H9 (cell line): ENCODE results near the gene LPCAT2. TPM values are rescaled to one million over a fixed set of nuclear protein-coding genes. Genes with fewer than 3 reads are reported as not detected.

ENCODE experiments used
- DNase-seq: peaks from one replicate; pipeline ENCODE4 v3.0.0-alpha.2; 2017
- H2AFZ ChIP-seq: one replicate; pipeline ENCODE4 v1.6.1; 2013; ENCODE audit warnings: mild to moderate bottlenecking, low read length, control low read depth, moderate library complexity
- H2AK5ac ChIP-seq: 2 replicates; pipeline ENCODE4 v1.6.1; 2013; ENCODE audit warnings: low read length, control low read depth, mixed read lengths; ENCODE audit not compliant: insufficient read length
- H2BK120ac ChIP-seq: one replicate; pipeline ENCODE4 v1.6.1; 2013; ENCODE audit warnings: low read depth, mild to moderate bottlenecking, low read length, control low read depth, inconsistent platforms; ENCODE audit not compliant: poor library complexity, severe bottlenecking
- H2BK12ac ChIP-seq: 2 replicates; pipeline ENCODE4 v1.6.1; 2013; ENCODE audit warnings: low read length, control low read depth, mixed read lengths, low read depth; ENCODE audit not compliant: insufficient read length
- H2BK15ac ChIP-seq: 2 replicates; pipeline ENCODE4 v1.6.1; 2013; ENCODE audit warnings: low read depth, low read length, control low read depth
- H2BK20ac ChIP-seq: one replicate; pipeline ENCODE4 v1.6.1; 2013; ENCODE audit warnings: low read depth, mild to moderate bottlenecking, low read length, control low read depth, inconsistent platforms; ENCODE audit not compliant: poor library complexity, severe bottlenecking
- H2BK5ac ChIP-seq: 2 replicates; pipeline ENCODE4 v1.6.1; 2013; ENCODE audit warnings: low read length, control low read depth, mixed read lengths; ENCODE audit not compliant: insufficient read length
- H3K14ac ChIP-seq: 2 replicates; pipeline ENCODE4 v1.6.1; 2013; ENCODE audit warnings: low read length, control low read depth; ENCODE audit not compliant: insufficient read depth
- H3K18ac ChIP-seq: 2 replicates; pipeline ENCODE4 v1.6.1; 2013; ENCODE audit warnings: low read depth, mild to moderate bottlenecking, mixed read lengths, low read length, control low read depth; ENCODE audit not compliant: insufficient read length
- H3K23ac ChIP-seq: 2 replicates; pipeline ENCODE4 v1.6.1; 2013; ENCODE audit warnings: low read length, control low read depth, mixed read lengths, low read depth; ENCODE audit not compliant: insufficient read length
- H3K23me2 ChIP-seq: 2 replicates; pipeline ENCODE4 v1.6.1; 2013; ENCODE audit warnings: low read depth, mild to moderate bottlenecking, mixed read lengths, low read length, control low read depth; ENCODE audit not compliant: insufficient read length, poor library complexity, severe bottlenecking
- H3K27ac ChIP-seq: 2 replicates; pipeline ENCODE4 v1.5.1; 2013; ENCODE audit warnings: low read length, control low read depth, mixed read lengths, low read depth; ENCODE audit not compliant: insufficient read length
- H3K27me3 ChIP-seq: 2 replicates; pipeline ENCODE4 v1.6.1; 2013; ENCODE audit warnings: low read length, control low read depth, inconsistent platforms; ENCODE audit not compliant: insufficient read depth
- H3K4ac ChIP-seq: 2 replicates; pipeline ENCODE4 v1.6.1; 2013; ENCODE audit warnings: low read depth, mild to moderate bottlenecking, control low read depth, inconsistent platforms, low read length, moderate library complexity
- H3K4me1 ChIP-seq: 2 replicates; pipeline ENCODE4 v1.6.1; 2013; ENCODE audit warnings: low read length, control low read depth, inconsistent platforms; ENCODE audit not compliant: insufficient read depth
- H3K4me2 ChIP-seq: 2 replicates; pipeline ENCODE4 v1.6.1; 2013; ENCODE audit warnings: low read length, control low read depth, mixed read lengths; ENCODE audit not compliant: insufficient read length, insufficient read depth
- H3K56ac ChIP-seq: 2 replicates; pipeline ENCODE4 v1.6.1; 2013; ENCODE audit warnings: low read depth, mild to moderate bottlenecking, mixed read lengths, low read length, control low read depth; ENCODE audit not compliant: insufficient read length
- H3K79me1 ChIP-seq: 2 replicates; pipeline ENCODE4 v1.6.1; 2013; ENCODE audit warnings: low read depth, mild to moderate bottlenecking, moderate library complexity, low read length, control low read depth, inconsistent platforms; ENCODE audit not compliant: insufficient read depth, poor library complexity, severe bottlenecking
- H3K79me2 ChIP-seq: 2 replicates; pipeline ENCODE4 v1.6.1; 2013; ENCODE audit warnings: low read length, control low read depth, inconsistent platforms; ENCODE audit not compliant: insufficient read depth
- H3K9ac ChIP-seq: 2 replicates; pipeline ENCODE4 v1.6.1; 2013; ENCODE audit warnings: low read length, control low read depth, mixed read lengths; ENCODE audit not compliant: insufficient read length; ENCODE audit errors: extremely low read depth
- H3K9me3 ChIP-seq: one replicate; pipeline ENCODE4 v1.6.1; 2013; ENCODE audit warnings: low read depth, low read length, inconsistent platforms; ENCODE audit not compliant: control insufficient read depth
- H3T11ph ChIP-seq: one replicate; pipeline ENCODE4 v1.6.1; 2013; ENCODE audit warnings: mild to moderate bottlenecking, low read length, control low read depth, inconsistent platforms
- H4K20me1 ChIP-seq: one replicate; pipeline ENCODE4 v1.6.1; 2013; ENCODE audit not compliant: control insufficient read depth, insufficient read length, insufficient read depth
- H4K5ac ChIP-seq: 2 replicates; pipeline ENCODE4 v1.6.1; 2013; ENCODE audit warnings: low read depth, mild to moderate bottlenecking, mixed read lengths, low read length, control low read depth; ENCODE audit not compliant: insufficient read length
- H4K8ac ChIP-seq: replicated peaks from 2 replicates; pipeline ENCODE4 v1.6.1; 2013; ENCODE audit warnings: low read length, control low read depth, mixed read lengths, low read depth; ENCODE audit not compliant: insufficient read length
- H4K91ac ChIP-seq: 2 replicates; pipeline ENCODE4 v1.6.1; 2013; ENCODE audit warnings: low read depth, mild to moderate bottlenecking, moderate library complexity, mixed read lengths, low read length, control low read depth; ENCODE audit not compliant: insufficient read length
- H3K27ac Mint-ChIP-seq, 3 experiments: 2 replicates in 2 of 3; 3 replicates in 1 of 3; pipeline ENCODE4 v1.8.0; 2020 to 2021; ENCODE audit warnings: mixed read lengths in 3 of 3, mild to moderate bottlenecking in 1 of 3, moderate library complexity in 1 of 3
- H3K27me3 Mint-ChIP-seq: 2 replicates; pipeline ENCODE4 v1.8.0; 2021; ENCODE audit warnings: low read depth, mild to moderate bottlenecking, moderate library complexity, mixed read lengths
- H3K36me3 Mint-ChIP-seq, 3 experiments: 2 replicates in 2 of 3; 3 replicates in 1 of 3; pipeline ENCODE4 v1.8.0; 2020 to 2021; ENCODE audit warnings: low read depth in 3 of 3, mixed read lengths in 3 of 3; ENCODE audit not compliant: insufficient read depth in 1 of 3
- H3K4me1 Mint-ChIP-seq, 2 experiments: 2 replicates each; pipeline ENCODE4 v1.8.0; 2020; ENCODE audit warnings: mixed read lengths in 2 of 2
- H3K4me3 Mint-ChIP-seq, 2 experiments: 2 replicates in 1 of 2; 3 replicates in 1 of 2; pipeline ENCODE4 v1.8.0; 2020 to 2021; ENCODE audit warnings: mild to moderate bottlenecking in 2 of 2, mixed read lengths in 2 of 2, moderate library complexity in 1 of 2
- H3K9me3 Mint-ChIP-seq, 2 experiments: 2 replicates in 1 of 2; 3 replicates in 1 of 2; pipeline ENCODE4 v1.8.0; 2020; ENCODE audit warnings: mild to moderate bottlenecking in 2 of 2, mixed read lengths in 2 of 2, moderate library complexity in 1 of 2
- WGBS: extraction: QIAGEN DNeasy Blood & Tissue Kit; methylation state at CpG from one replicate; pipeline ENCODE4 v1.1.7; 2013; ENCODE audit warnings: missing lambda C conversion rate, low lambda C conversion rate, mixed read lengths; ENCODE audit not compliant: insufficient read length; ENCODE audit errors: extremely low coverage; 5-methylcytosine and 5-hydroxymethylcytosine counted together
- total RNA-seq: library from RNA; stranded (reverse); gene quantifications from 2 replicates; pipeline ENCODE4 v1.2.1, GENCODE V29; 2021
- TF ChIP-seq, protein P1 (sequence below): fragments of 200-600 bp; sonication (generic); conservative IDR thresholded peaks from 3 replicates; pipeline ENCODE4 v1.8.0; 2021; ENCODE audit warnings: antibody characterized with exemption, mild to moderate bottlenecking

LPCAT2 gene
- total RNA-seq, 1 experiment from 2014 or later: 2.8 TPM

DNA sequence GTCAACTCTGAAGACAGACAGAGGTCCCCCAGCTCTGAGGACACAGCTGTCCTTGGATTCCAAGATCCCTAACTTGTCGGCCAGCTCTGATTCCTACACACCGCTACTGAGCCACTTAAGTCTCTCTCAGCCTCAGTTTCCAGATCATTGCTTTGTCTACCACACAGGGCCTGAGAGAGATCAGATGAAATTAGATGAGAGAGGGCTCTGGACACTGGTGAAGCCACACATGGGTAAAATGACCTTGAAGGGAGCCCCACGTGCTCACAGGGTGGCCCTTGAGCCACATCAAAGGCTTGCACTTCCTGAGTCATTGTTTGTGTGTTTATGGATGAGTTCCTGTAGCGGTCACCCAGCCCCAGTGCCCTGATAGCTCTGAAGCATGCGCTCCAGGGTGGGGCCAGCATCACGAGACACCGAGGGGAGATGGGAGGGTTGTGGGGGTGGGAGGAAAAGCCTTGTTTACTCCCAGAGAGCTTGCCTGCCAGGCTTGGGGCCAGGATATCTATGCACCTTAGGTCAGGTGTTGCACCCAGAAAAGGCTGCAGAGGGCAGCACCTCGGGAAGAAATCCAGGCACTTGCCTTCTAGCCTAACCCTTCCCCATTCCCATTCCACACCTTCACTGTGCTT, 114.2 kb downstream of the LPCAT2 start:
- Histone ChIP-seq H3K9me3 (no peaks in the 10 kb centered on the region), H4K91ac (no peak overlapping the region), H2AK5ac (no peak overlapping the region), H3T11ph (no peak overlapping the region), H3K18ac (peak overlapping the region; percentile 46), H3K79me1 (no peaks in the 10 kb centered on the region), H3K9ac (no peak overlapping the region), H3K14ac (0 out of 2 replicates have a peak overlapping the region, but pooled peaks have one; percentile 25), H4K8ac (no peak overlapping the region), H3K23me2 (no peaks in the 10 kb centered on the region), H3K79me2 (no peaks in the 10 kb centered on the region), H4K5ac (no peak overlapping the region), H3K23ac (no peak overlapping the region), H3K4ac (no peak overlapping the region), H4K20me1 (no peaks in the 10 kb centered on the region), H3K4me2 (no peak overlapping the region), H2BK12ac (peak overlapping the region; percentile 10), H3K56ac (no peak overlapping the region), H3K27me3 (no peaks in the 10 kb centered on the region), H3K27ac (no peak overlapping the region), H2BK120ac (no peak overlapping the region), H3K4me1 (no peaks in the 10 kb centered on the region), H2BK20ac (no peak overlapping the region), H2BK5ac (no peak overlapping the region), H2AFZ (peak overlapping the region; percentile 18), H2BK15ac (no peak overlapping the region)
- Mint-ChIP-seq H3K4me1 (peaks cover 19% of the 10 kb centered on the region in 2 experiments), H3K4me3 (no peak overlapping the region), H3K27ac (peak overlapping the region in 1 of 3 experiments; percentile 41; a peak in 1 of 7 replicates), H3K27me3 (peaks cover 22% of the 10 kb centered on the region), H3K9me3 (peaks cover 4% of the 10 kb centered on the region in 2 experiments; a peak in 4 of 5 replicates), H3K36me3 (peaks cover 0 to 8% (median 3%) of the 10 kb centered on the region in 3 experiments; a peak in 2 of 7 replicates)
- TF ChIP-seq, protein P1, sequence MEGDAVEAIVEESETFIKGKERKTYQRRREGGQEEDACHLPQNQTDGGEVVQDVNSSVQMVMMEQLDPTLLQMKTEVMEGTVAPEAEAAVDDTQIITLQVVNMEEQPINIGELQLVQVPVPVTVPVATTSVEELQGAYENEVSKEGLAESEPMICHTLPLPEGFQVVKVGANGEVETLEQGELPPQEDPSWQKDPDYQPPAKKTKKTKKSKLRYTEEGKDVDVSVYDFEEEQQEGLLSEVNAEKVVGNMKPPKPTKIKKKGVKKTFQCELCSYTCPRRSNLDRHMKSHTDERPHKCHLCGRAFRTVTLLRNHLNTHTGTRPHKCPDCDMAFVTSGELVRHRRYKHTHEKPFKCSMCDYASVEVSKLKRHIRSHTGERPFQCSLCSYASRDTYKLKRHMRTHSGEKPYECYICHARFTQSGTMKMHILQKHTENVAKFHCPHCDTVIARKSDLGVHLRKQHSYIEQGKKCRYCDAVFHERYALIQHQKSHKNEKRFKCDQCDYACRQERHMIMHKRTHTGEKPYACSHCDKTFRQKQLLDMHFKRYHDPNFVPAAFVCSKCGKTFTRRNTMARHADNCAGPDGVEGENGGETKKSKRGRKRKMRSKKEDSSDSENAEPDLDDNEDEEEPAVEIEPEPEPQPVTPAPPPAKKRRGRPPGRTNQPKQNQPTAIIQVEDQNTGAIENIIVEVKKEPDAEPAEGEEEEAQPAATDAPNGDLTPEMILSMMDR: peak; percentile 74
- peak; percentile 84 for DNase-seq
- no CpG with 5 or more reads among the region's 8 CpGs for WGBS
